Endothelial cell of umbilical vein (primary cell): ENCODE measurements around the gene SLC5A9.

Experiments
- CTCF ChIP-seq, 2 donors: IDR thresholded peaks; 1 replicate in 1 of 2; 2 replicates in 1 of 2; pipeline ENCODE4 v1.5.1; 2011; ENCODE audit warnings: low read length in 2 of 2, mild to moderate bottlenecking in 2 of 2, moderate library complexity in 2 of 2, control low read depth in 1 of 2, inconsistent platforms in 1 of 2, low read depth in 1 of 2; ENCODE audit not compliant: insufficient read depth in 1 of 2; ENCODE audit errors: extremely low read depth in 1 of 2
- EZH2 ChIP-seq: IDR thresholded peaks from 2 replicates; pipeline ENCODE4 v1.6.1; 2012; ENCODE audit warnings: borderline replicate concordance, low read depth, mild to moderate bottlenecking, moderate library complexity, low read length, inconsistent platforms; ENCODE audit not compliant: severe bottlenecking
- MAX ChIP-seq: IDR thresholded peaks from 2 replicates; pipeline ENCODE4 v1.6.1; 2011; ENCODE audit not compliant: insufficient read depth, insufficient read length
- POLR2A ChIP-seq: IDR thresholded peaks from 2 replicates; pipeline ENCODE4 v1.6.1; 2012; ENCODE audit warnings: low read depth, mild to moderate bottlenecking, control low read depth, low read length
- POLR2AphosphoS5 ChIP-seq: IDR thresholded peaks from 2 replicates; pipeline ENCODE4 v1.6.1; 2012; ENCODE audit warnings: low read depth, mild to moderate bottlenecking, control low read depth, low read length, moderate library complexity; ENCODE audit not compliant: insufficient read depth

GRCh38 chr1:48221657-48222056 is 859 bp upstream of the SLC5A9 start:
- TF ChIP-seq CTCF (IDR thresholded peaks at IDR 0.05; ENCODE audit: extremely low read depth in 1 of 2, insufficient read depth in 1 of 2, low read depth in 1 of 2, low read length in 2 of 2): no peak
- TF ChIP-seq POLR2A: no peak
- TF ChIP-seq POLR2AphosphoS5: no peak
- no peak for TF ChIP-seq EZH2
- no peak for TF ChIP-seq MAX
